Measurements from ENCODE around the gene APBA3.

APBA3 gene, protein sequence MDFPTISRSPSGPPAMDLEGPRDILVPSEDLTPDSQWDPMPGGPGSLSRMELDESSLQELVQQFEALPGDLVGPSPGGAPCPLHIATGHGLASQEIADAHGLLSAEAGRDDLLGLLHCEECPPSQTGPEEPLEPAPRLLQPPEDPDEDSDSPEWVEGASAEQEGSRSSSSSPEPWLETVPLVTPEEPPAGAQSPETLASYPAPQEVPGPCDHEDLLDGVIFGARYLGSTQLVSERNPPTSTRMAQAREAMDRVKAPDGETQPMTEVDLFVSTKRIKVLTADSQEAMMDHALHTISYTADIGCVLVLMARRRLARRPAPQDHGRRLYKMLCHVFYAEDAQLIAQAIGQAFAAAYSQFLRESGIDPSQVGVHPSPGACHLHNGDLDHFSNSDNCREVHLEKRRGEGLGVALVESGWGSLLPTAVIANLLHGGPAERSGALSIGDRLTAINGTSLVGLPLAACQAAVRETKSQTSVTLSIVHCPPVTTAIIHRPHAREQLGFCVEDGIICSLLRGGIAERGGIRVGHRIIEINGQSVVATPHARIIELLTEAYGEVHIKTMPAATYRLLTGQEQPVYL

DNA sequence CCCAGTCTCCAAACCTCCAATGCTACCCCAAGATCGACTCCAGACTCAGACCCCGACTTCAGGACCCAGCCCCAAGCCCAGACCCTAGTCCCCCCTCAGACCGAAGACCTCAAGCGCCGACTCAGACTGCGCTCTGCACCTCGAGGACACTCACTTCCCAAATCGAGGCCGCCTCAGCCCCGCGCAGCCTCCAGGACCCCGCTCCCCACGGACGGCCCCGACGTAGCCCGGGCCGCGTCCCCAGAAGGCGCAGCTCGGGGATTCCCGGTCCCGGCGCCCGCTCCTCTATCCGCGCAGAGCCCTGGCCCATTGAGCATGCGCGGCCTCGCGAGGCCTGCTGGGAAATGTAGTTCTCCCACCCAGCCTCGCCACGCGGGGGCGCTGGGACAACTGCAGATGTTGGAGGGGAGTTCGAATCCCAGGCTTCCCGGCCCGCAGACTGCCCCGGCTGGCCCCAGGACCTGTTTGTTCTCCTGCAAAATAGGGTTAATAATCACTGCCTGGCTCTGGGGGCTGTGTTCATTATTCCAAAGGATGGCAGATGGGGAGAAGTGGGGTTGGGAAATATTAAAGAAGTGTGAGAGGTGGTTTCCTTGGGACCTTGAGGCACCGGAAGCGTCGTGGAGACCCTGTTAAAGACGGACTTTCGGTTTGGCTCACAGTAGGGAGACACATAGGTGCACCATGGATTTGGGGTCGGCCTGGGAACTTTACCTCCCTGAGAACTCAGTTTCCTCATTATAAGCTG is at the start of gene APBA3:
Gene APBA3, minus strand, starts transcription at position 311 of the 748 bp plus-strand sequence. CDS start 1,428 bp downstream, outside the sequence.
- DNase-seq: peak; percentile 51

DNA sequence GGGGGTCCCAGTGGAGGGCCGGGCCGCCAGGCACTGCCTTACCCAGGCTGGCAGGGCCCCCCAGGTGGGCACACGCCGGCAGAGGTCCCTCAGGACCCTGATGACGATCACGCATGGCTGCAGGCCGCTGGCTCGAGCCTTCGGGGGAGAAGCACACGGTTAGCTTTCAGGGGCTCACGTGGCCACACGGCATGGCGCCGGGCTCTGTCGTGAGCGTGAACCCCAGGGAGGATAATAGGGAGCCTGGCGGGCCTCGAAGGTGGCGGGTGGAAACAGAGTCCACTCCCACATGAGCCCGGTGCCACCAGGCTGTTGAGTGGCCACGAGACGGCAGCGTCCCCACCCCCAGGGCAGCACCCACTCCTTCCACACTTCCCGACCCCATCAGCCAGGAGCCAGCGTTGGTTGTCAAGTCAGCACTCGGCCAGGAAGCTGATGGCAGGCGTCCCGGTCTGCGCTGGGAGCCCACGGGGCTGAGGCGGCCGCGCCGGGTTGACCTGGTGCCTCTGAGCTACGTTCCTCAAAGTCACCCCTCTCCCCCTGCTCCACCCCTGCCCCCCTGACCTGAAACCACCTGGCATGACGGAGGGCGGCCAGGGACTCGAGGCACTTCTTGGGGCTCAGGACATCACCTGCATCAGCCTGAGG is 49.3 kb upstream of the APBA3 start:
- DNase-seq: no peak

- no peak for DNase-seq
These were observed 48.6 kb upstream of the APBA3 start for GRCh38 chr19:3809881-3810707.

- no peak for DNase-seq
These were observed 47.1 kb upstream of the APBA3 start for GRCh38 chr19:3808420-3809143.

DNA sequence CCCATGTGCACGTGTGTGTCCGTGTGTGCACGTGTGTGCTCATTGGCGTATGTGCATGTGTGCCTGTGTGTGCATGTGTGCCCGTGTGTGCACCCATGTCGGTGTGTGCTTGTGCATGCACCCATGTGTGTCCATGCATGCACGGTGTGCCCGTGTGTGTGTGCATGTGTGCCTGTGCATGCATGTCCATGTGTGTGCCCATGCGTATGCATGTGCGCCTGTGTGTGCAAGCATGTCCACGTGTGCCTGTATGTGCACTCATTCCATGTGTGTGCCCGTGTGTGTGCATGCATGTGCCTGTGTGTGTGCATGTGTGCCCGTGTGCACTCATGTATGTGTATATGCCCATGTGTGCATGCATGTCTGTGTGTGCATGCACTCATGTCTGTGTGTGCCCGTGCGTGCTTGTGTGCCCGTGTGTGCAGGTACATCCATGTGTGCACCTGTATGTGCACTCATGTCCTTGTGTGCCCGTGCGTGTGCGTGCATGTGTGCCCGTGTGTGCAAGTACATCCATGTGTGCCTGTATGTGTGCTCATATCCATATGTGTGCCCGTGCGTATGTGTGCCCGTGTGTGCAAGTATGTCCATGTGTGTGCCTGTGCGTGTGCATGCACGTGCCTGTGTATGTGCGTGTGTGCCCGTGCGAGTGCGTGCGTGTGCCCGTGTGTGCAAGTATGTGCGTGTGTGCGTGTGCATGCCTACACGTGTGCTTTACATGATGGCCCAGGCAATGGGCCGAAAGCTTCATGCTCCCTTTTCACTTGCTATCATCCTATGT is 46.3 kb upstream of the APBA3 start:
- DNase-seq: no peak

GRCh38 chr19:3807131-3807480 is 45.6 kb upstream of the APBA3 start:
- DNase-seq: no peak

DNA sequence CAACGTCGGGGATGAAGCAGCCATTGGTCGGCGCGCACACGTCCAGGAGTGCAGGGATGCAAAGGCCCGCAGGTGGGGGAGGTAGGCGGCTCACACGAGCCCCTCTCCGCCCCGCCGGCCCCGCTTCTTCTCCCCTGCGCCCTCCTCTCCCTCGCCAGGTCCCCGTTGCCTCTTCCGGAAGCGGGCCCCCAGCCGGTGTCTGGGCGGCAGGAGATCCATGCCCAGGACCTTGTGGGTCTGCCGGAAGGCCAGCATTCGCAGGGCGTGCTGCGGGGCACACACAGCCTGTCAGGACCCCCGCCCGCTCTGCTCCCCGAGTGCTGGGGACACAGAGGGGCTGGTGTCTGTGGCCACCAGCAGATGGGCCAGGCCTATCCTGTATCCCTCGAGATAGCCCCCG is 44.4 kb upstream of the APBA3 start:
- no peak for DNase-seq

GRCh38 chr19:3804429-3804828 is 42.9 kb upstream of the APBA3 start:
- DNase-seq: no peak

- no peak for DNase-seq
These were observed 42.5 kb upstream of the APBA3 start for GRCh38 chr19:3803986-3804385.

GRCh38 chr19:3803114-3803888 is 41.8 kb upstream of the APBA3 start:
- DNase-seq: no peak

DNA sequence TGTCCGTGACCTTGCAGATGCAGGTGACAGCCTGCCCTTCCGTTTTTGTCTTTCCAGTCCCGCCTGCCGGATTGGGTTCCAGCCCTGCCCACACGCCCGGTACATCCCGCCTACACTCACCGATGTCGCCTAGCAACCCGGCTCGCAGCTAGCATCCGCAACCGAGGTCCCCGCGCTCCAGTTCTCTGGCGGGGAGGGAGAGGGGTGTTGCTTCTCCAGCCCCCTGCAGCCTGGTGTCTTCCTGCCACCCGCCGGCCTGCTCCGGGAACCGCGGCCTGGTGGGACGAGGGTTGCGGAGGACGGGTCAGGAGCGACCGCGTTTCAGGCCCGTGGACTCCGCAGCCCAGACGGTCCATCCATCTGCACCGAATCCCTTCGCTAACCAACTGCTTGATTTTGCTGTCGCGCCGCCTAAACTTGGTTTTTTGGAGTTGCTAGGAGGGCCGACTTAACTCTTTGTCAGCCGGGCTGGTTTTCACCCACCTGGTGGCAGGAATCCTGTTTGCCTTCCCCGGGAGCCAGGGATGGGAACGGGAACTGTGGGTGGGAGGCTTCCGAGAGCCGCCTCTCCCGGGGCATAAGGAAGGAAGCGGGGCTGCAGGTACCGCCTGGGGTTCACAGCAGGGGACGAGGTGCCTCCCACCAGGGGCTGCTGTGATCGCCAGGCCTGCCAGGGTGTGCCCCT is 40.1 kb upstream of the APBA3 start:
- no peak for DNase-seq

- no peak for DNase-seq
These were observed 39.5 kb upstream of the APBA3 start for GRCh38 chr19:3800996-3801395.

GRCh38 chr19:3798137-3798536 is 36.6 kb upstream of the APBA3 start:
- DNase-seq: no peak

DNA sequence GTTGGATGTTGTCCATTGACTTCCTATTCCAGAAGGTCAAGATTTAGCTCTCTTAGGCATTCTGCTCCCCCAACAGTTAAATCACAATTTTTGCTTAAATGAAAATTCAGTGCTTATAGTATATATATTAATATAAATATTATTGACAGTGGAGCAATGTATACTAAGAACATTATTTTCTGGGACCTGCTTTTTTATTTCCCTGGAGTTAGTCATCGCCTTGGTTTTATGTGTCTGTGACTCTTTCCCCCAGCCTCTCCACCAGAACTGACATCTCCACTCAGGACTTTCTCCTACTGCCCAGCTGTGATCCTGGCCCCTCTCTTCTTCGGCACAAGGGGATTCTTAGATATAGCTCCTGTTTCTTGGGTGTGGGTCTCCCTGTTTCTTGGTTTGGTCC is 34.9 kb upstream of the APBA3 start:
- no peak for DNase-seq

DNA sequence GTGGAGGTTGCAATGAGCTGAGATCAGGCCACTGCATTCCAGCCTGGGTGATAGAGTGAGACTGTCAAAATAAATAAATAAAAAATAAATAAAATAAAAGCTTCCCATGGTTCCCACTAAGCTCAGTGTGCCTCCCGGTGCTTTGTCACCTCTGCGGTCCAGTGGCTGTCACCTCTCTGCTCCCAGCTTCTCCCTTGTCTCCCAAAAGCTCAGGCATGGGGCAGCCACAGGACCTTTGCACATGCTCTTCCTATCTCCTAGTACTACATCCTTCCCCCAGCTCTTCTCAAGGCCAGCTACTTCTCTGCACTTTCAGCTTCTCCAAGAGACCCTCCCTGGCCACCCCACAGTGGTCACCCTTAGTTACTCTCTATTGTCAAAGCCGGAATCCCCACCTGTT is 32.3 kb upstream of the APBA3 start:
- DNase-seq: no peak

GRCh38 chr19:3792114-3792513 is 30.6 kb upstream of the APBA3 start:
- DNase-seq: no peak

DNA sequence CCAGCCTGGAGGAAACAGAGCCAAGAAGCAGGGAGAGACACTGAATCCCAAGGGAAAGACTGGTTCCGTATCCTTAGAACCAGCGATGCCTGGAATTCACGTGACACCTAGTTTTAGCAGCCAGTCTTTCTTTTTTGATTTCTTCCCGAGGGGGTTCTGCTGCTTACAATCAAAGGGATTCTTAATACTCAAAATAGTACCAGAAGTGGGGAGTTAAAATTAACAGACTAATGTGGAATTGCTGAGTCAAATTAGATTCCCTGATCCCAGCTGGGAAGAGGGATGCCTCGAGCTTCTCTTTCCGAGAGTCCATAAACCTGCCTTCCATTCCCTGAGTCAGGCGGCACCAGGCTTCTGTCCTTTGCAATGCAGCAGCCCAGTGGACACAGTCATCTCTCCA is 29.4 kb upstream of the APBA3 start:
- no peak for DNase-seq

- no peak for DNase-seq
These were observed 28.8 kb upstream of the APBA3 start for GRCh38 chr19:3790209-3790734.
